Measurements from ENCODE around the gene ARFGAP3. TPM values are rescaled to one million over a fixed set of nuclear protein-coding genes. Genes with fewer than 3 reads are reported as not detected.

Gene ARFGAP3
- total RNA-seq, 1 experiment from 2014 or later, result 37.4 TPM

GRCh38 chr22:42792453-42792908 lies 64.6 kb downstream of the ARFGAP3 start:
- Mint-ChIP-seq H3K27ac (ENCODE audit: unreplicated experiment) (no peak overlapping the region), H3K9me3 (ENCODE audit: unreplicated experiment) (no peaks in the 10 kb centered on the region), H3K36me3 (ENCODE audit: insufficient read depth, unreplicated experiment) (peaks cover 21% of the 10 kb centered on the region), H3K27me3 (ENCODE audit: insufficient read depth, unreplicated experiment) (no peaks in the 10 kb centered on the region), H3K4me3 (ENCODE audit: unreplicated experiment) (no peak overlapping the region), H3K4me1 (ENCODE audit: low read depth, unreplicated experiment) (no peaks in the 10 kb centered on the region)
- no peak for DNase-seq
- H3K9me3 ChIP-seq, result no peaks in the 10 kb centered on the region
- no peaks in the 10 kb centered on the region for H3K36me3 ChIP-seq (ENCODE audit: control insufficient read depth, insufficient read depth, low read length)
- no peaks in the 10 kb centered on the region for H3K4me1 ChIP-seq
- BruUV-seq (replicated peaks), result no TSS peak
- POLR2A ChIA-PET, result interaction anchor here (0.7 kb wide), 1 partner anchor 109 kb away, joined by 10 read pairs; no protein-coding TSS in a partner anchor
- CTCF ChIA-PET, result no interaction called here
- intact Hi-C loops (cut with micrococcal nuclease; ENCODE audit: unreplicated experiment), result no loop called here
- no peaks in the 10 kb centered on the region for H3K27me3 ChIP-seq (replicated peaks; ENCODE audit: control insufficient read depth, insufficient read depth, low read length)
- TF ChIP-seq CTCF (IDR thresholded peaks at IDR 0.05; ENCODE audit: insufficient read depth in 1 of 2, low read depth in 1 of 2, low read length in 1 of 2, severe bottlenecking in 1 of 2, unreplicated experiment in 1 of 2), result no peak
- H3K4me3 ChIP-seq (ENCODE audit: low read depth, low read length), result no peak overlapping the region

- Mint-ChIP-seq H3K4me1 (ENCODE audit: low read depth, unreplicated experiment) (no peaks in the 10 kb centered on the region), H3K36me3 (ENCODE audit: insufficient read depth, unreplicated experiment) (peaks cover 20% of the 10 kb centered on the region), H3K27me3 (ENCODE audit: insufficient read depth, unreplicated experiment) (no peaks in the 10 kb centered on the region), H3K27ac (ENCODE audit: unreplicated experiment) (no peak overlapping the region), H3K4me3 (ENCODE audit: unreplicated experiment) (no peak overlapping the region), H3K9me3 (ENCODE audit: unreplicated experiment) (no peaks in the 10 kb centered on the region)
- DNase-seq, result no peak
- no peaks in the 10 kb centered on the region for H3K27me3 ChIP-seq (replicated peaks; ENCODE audit: control insufficient read depth, insufficient read depth, low read length)
- H3K9me3 ChIP-seq, result no peaks in the 10 kb centered on the region
- intact Hi-C loops (cut with micrococcal nuclease; ENCODE audit: unreplicated experiment), result no loop called here
- POLR2A ChIA-PET, result interaction anchor here (0.7 kb wide), 1 partner anchor 109 kb away, joined by 10 read pairs; no protein-coding TSS in a partner anchor
- H3K36me3 ChIP-seq (ENCODE audit: control insufficient read depth, insufficient read depth, low read length), result no peaks in the 10 kb centered on the region
- CTCF ChIA-PET, result no interaction called here
- no peak for TF ChIP-seq CTCF (IDR thresholded peaks at IDR 0.05; ENCODE audit: insufficient read depth in 1 of 2, low read depth in 1 of 2, low read length in 1 of 2, severe bottlenecking in 1 of 2, unreplicated experiment in 1 of 2)
- no TSS peak for BruUV-seq (replicated peaks)
- no peak overlapping the region for H3K4me3 ChIP-seq (ENCODE audit: low read depth, low read length)
- no peaks in the 10 kb centered on the region for H3K4me1 ChIP-seq
Observed at GRCh38 chr22:42791721-42792452, 65.2 kb downstream of the ARFGAP3 start.

- BruUV-seq (replicated peaks), result no TSS peak
Observed at GRCh38 chr22:42788466-42788865, 68.6 kb downstream of the ARFGAP3 start.

More at GRCh38 chr22:42788466-42788865, 68.6 kb downstream of the ARFGAP3 start:
- Histone ChIP-seq H3K9me3 (no peaks in the 10 kb centered on the region), H3K4me1 (no peaks in the 10 kb centered on the region), H3K36me3 (ENCODE audit: control insufficient read depth, insufficient read depth, low read length) (no peaks in the 10 kb centered on the region), H3K27me3 (replicated peaks; ENCODE audit: control insufficient read depth, insufficient read depth, low read length) (no peaks in the 10 kb centered on the region), H3K4me3 (ENCODE audit: low read depth, low read length) (no peak overlapping the region)
- Mint-ChIP-seq H3K9me3 (ENCODE audit: unreplicated experiment) (no peaks in the 10 kb centered on the region), H3K4me3 (ENCODE audit: unreplicated experiment) (no peak overlapping the region), H3K36me3 (ENCODE audit: insufficient read depth, unreplicated experiment) (peaks cover 7% of the 10 kb centered on the region), H3K4me1 (ENCODE audit: low read depth, unreplicated experiment) (no peaks in the 10 kb centered on the region), H3K27me3 (ENCODE audit: insufficient read depth, unreplicated experiment) (no peaks in the 10 kb centered on the region), H3K27ac (ENCODE audit: unreplicated experiment) (no peak overlapping the region)
- no peak for TF ChIP-seq CTCF (IDR thresholded peaks at IDR 0.05; ENCODE audit: insufficient read depth in 1 of 2, low read depth in 1 of 2, low read length in 1 of 2, severe bottlenecking in 1 of 2, unreplicated experiment in 1 of 2)
- no peak for DNase-seq
- intact Hi-C loops (cut with micrococcal nuclease; ENCODE audit: unreplicated experiment), result no loop called here
- POLR2A ChIA-PET, result no interaction called here
- CTCF ChIA-PET, result no interaction called here

Measured in Caco-2 (cell line).